ENCODE data around the gene KLF4.

Gene KLF4

DNA sequence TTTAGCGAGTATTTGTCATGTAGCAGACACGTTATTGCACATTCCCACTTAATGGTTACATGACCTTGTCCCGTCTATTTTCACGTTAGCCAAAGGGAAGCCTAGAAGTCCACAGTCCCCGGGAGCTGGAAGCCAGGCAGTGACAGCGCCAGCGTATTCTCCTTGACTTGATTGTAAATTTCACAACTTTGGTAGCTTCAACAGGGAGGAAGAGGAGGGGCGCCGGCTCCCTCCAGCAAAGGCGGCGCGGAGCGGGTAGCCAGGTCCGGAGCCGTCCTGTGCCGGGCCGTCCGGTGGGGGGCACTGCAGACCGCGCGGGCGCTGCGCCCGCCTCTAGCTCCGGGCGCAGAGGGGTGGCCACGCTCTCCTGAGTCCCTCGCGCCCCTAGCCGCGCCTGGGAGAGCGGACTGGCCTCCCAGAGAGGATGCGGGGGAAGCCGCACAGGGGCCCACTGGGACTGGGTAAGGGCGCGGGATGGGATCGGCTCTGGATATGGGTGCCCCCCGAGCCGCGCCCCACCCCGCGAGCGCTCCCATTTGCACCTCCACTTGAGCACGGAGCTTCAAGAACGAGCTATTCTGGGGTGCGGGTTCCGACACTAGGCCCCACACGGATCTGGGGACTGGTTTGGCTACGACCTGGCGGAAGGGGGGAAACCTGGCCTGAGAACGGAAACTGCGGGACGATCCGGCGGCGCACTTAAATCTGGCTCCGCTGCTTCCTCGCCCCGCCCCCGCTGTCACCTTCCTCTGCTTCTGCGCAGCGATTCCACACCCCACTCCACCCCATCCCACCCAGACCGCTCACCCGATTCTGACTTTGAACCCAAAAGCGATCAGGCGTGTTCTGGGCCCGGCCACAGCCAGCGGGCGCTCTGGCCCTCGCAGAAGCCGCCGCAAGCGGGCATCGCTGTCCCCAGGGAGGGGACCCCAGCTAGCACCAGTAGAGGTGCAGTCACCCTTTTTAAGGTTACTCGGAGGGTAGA, 23.8 kb downstream of the KLF4 start:
- Histone ChIP-seq H3K9ac (no peak overlapping the region), H3K79me2 (no peaks in the 10 kb centered on the region), H3K9me3 (ENCODE audit: control insufficient read depth, low read length) (no peaks in the 10 kb centered on the region), H2AFZ (peak overlapping the region; percentile 66), H3K4me3 (ENCODE audit: low read depth, low read length) (peak overlapping the region; percentile 46), H3K27ac (no peak overlapping the region), H3K27me3 (ENCODE audit: control insufficient read depth, insufficient read depth, low read length) (no peaks in the 10 kb centered on the region), H3K4me2 (ENCODE audit: low read length) (peak overlapping the region; percentile 81), H3K4me1 (no peaks in the 10 kb centered on the region), H3K36me3 (ENCODE audit: control insufficient read depth, insufficient read depth, low read length) (no peaks in the 10 kb centered on the region)
- TF ChIP-seq, protein P1, sequence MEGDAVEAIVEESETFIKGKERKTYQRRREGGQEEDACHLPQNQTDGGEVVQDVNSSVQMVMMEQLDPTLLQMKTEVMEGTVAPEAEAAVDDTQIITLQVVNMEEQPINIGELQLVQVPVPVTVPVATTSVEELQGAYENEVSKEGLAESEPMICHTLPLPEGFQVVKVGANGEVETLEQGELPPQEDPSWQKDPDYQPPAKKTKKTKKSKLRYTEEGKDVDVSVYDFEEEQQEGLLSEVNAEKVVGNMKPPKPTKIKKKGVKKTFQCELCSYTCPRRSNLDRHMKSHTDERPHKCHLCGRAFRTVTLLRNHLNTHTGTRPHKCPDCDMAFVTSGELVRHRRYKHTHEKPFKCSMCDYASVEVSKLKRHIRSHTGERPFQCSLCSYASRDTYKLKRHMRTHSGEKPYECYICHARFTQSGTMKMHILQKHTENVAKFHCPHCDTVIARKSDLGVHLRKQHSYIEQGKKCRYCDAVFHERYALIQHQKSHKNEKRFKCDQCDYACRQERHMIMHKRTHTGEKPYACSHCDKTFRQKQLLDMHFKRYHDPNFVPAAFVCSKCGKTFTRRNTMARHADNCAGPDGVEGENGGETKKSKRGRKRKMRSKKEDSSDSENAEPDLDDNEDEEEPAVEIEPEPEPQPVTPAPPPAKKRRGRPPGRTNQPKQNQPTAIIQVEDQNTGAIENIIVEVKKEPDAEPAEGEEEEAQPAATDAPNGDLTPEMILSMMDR (IDR thresholded peaks at IDR 0.05), result peak; percentile 31

DNA sequence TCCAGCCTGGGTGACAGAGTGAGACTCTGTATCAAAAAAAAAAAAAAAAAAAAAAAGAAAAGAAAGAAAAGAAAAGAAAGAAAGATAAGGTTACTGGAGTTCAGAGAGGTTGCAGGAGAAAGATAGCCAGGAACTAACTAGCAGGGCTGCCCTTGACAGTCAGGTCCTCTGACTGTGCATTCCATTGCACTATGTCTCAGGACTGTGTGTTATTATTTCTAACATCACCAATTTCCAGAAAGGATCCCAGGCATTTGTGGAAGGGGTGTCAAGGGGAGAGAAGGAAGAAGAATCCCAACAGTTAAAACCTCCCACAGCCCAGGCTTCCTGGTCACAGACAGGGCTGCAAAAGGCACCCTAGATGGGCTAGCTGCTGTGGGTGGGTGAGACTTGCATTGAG, 25.1 kb downstream of the KLF4 start:
- Histone ChIP-seq H3K9me3 (ENCODE audit: control insufficient read depth, low read length) (no peaks in the 10 kb centered on the region), H3K4me1 (no peaks in the 10 kb centered on the region), H3K79me2 (no peaks in the 10 kb centered on the region), H3K27ac (no peak overlapping the region), H3K36me3 (ENCODE audit: control insufficient read depth, insufficient read depth, low read length) (no peaks in the 10 kb centered on the region), H3K4me3 (ENCODE audit: low read depth, low read length) (no peak overlapping the region), H3K4me2 (ENCODE audit: low read length) (no peak overlapping the region), H3K27me3 (ENCODE audit: control insufficient read depth, insufficient read depth, low read length) (no peaks in the 10 kb centered on the region), H3K9ac (no peak overlapping the region), H2AFZ (no peak overlapping the region)
- TF ChIP-seq, protein P1 (IDR thresholded peaks at IDR 0.05), result no peak

DNA sequence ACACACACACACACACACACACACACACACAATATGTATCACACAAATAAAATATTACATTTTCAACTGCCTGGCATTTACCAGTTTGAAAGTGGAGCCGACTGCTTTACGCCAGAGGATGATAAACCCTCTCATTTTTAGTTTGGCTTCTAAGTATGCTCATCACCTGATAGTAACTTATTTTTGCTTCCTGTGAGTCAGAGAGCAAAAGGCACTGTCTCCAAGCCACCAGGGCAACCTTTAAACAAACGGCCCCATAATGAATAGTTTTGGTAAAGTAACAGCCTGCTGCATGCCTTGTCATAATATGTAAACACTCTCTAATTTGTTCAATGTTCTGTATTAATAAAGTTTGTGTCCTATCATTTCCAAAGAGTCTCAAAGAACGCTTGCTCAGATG, 26.9 kb downstream of the KLF4 start:
- Histone ChIP-seq H2AFZ (no peak overlapping the region), H3K4me1 (no peaks in the 10 kb centered on the region), H3K27ac (no peak overlapping the region), H3K4me3 (ENCODE audit: low read depth, low read length) (no peak overlapping the region), H3K9ac (no peak overlapping the region), H3K79me2 (no peaks in the 10 kb centered on the region), H3K9me3 (ENCODE audit: control insufficient read depth, low read length) (no peaks in the 10 kb centered on the region), H3K4me2 (ENCODE audit: low read length) (no peak overlapping the region), H3K27me3 (ENCODE audit: control insufficient read depth, insufficient read depth, low read length) (no peaks in the 10 kb centered on the region), H3K36me3 (ENCODE audit: control insufficient read depth, insufficient read depth, low read length) (no peaks in the 10 kb centered on the region)
- TF ChIP-seq, protein P1 (IDR thresholded peaks at IDR 0.05), result no peak

DNA sequence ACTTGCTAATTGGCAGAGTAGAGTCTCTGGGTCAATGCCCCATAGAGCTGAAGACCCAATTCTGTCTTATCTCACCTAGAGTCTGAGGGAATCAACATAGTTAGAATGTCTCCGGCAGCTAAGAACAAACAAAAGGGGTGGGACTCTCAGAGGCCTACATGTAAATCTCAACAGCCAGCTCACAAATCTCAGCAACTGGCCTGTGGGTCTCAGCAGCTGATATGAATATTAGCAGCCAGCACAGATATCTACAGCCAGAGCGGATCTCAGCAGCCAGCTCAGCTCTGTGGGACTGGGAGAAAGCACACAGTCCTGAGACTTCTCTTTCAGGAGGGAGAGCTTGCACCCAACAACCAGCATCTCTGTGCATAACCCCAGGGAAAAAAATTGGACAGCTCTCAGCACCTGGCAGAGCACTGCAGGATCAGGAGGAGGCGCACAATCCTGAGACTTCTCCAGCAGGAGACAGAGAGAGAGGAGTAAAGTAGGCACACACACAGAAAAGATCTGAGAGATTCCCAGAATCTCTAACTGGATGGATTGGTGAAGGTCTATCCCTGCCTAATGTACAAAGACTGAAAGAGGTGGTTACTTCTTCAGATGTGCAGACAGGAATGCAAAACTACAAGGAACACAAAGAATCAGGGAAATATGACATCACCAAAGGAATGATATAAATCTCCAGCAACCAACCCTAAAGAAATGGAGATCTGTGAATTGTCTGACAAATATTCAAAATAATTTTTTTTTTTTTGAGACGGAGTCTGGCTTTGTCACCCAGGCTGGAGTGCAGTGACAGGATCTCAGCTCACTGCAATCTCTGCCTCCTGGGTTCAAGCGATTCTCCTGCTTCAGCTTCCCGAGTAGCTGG, 29.2 kb downstream of the KLF4 start:
- Histone ChIP-seq H3K4me2 (ENCODE audit: low read length) (no peak overlapping the region), H3K9me3 (ENCODE audit: control insufficient read depth, low read length) (no peaks in the 10 kb centered on the region), H3K9ac (no peak overlapping the region), H3K27me3 (ENCODE audit: control insufficient read depth, insufficient read depth, low read length) (no peaks in the 10 kb centered on the region), H3K4me3 (ENCODE audit: low read depth, low read length) (no peak overlapping the region), H3K36me3 (ENCODE audit: control insufficient read depth, insufficient read depth, low read length) (no peaks in the 10 kb centered on the region), H3K79me2 (no peaks in the 10 kb centered on the region), H3K4me1 (no peaks in the 10 kb centered on the region), H2AFZ (no peak overlapping the region), H3K27ac (no peak overlapping the region)
- TF ChIP-seq, protein P1 (IDR thresholded peaks at IDR 0.05), result no peak
